Epithelial cell of proximal tubule (primary cell): Measurements from ENCODE around the gene MPPED1. TPM values are rescaled to one million over a fixed set of nuclear protein-coding genes. Genes with fewer than 3 reads are reported as not detected.
A peak's percentile ranks its signal among the peaks of the same experiment; 100 is the strongest.

Experiments
- DNase-seq: peaks from one replicate; pipeline ENCODE4 v3.0.0-alpha.2; 2011; ENCODE audit warnings: low read depth
- H3K4me3 ChIP-seq: 2 replicates; pipeline ENCODE4 v1.5.1; 2011; ENCODE audit warnings: low read depth, mild to moderate bottlenecking, low read length
- CTCF ChIP-seq: conservative IDR thresholded peaks from 2 replicates; pipeline ENCODE4 v1.5.1; 2012; ENCODE audit warnings: low read depth, mild to moderate bottlenecking, low read length
- total RNA-seq: library from RNA; depleted of rRNA; stranded (reverse); fragments of >200 nt; gene quantifications from 2 replicates; pipeline ENCODE4 v1.2.3, GENCODE V29; 2015

MPPED1 gene
- total RNA-seq, 1 donor from 2014 or later, result not detected

GRCh38 chr22:43376765-43377547 is 34.9 kb upstream of the MPPED1 start:
- H3K4me3 ChIP-seq, result no peak overlapping the region
- no peak for DNase-seq
- no peak for TF ChIP-seq CTCF

GRCh38 chr22:43377548-43377895 is 34.3 kb upstream of the MPPED1 start:
- TF ChIP-seq CTCF, result no peak
- no peak for DNase-seq
- H3K4me3 ChIP-seq, result no peak overlapping the region

GRCh38 chr22:43377896-43378704 is 33.7 kb upstream of the MPPED1 start:
- TF ChIP-seq CTCF, result no peak
- no peak for DNase-seq
- no peak overlapping the region for H3K4me3 ChIP-seq

GRCh38 chr22:43381693-43382092 is 30.1 kb upstream of the MPPED1 start:
- TF ChIP-seq CTCF, result no peak
- no peak overlapping the region for H3K4me3 ChIP-seq
- DNase-seq, result no peak

- H3K4me3 ChIP-seq, result no peak overlapping the region
- no peak for DNase-seq
- TF ChIP-seq CTCF, result no peak
Measured at GRCh38 chr22:43384863-43385262, 27.0 kb upstream of the MPPED1 start.

GRCh38 chr22:43385770-43386641 is 25.8 kb upstream of the MPPED1 start:
- DNase-seq, result no peak
- H3K4me3 ChIP-seq, result no peak overlapping the region
- TF ChIP-seq CTCF, result peak; percentile 86
